IMR-90 (cell line): ENCODE results near the gene KRTAP12-1. TPM values are rescaled to one million over a fixed set of nuclear protein-coding genes. Genes with fewer than 3 reads are reported as not detected.

ENCODE experiments used
- ATAC-seq: fragments of 200-7000 bp; cut with Tn5 transposase; 2 replicates; pipeline ENCODE4 v1.9.1; 2020; ENCODE audit warnings: low read depth, mild to moderate bottlenecking, moderate library complexity
- BruUV-seq: library from RNA; stranded (reverse); fragments of 400-500 nt; replicated peaks from 2 replicates; lab custom pipeline; 2021; lab: Mats Ljungman, UMichigan
- CTCF ChIA-PET: fragments of 300-600 bp; formaldehyde crosslinking; extraction: SDS; loops from one replicate; lab custom pipeline; 2021; ENCODE audit warnings: antibody characterized with exemption; lab: Yijun Ruan, JAX
- POLR2A ChIA-PET: fragments of 300-600 bp; sonication (Branson Sonifier 250); formaldehyde crosslinking; loops from one replicate; lab custom pipeline; 2022; ENCODE audit warnings: antibody characterized with exemption; ENCODE audit not compliant: unreplicated experiment; lab: Charles Lee
- DNase-seq: peaks from one replicate; pipeline ENCODE4 v3.0.0; 2013
- H2AFZ ChIP-seq: replicated peaks from 2 replicates; pipeline ENCODE3; 2013; ENCODE audit warnings: low read length, mild to moderate bottlenecking; ENCODE audit not compliant: poor library complexity
- H2AK5ac ChIP-seq: 2 replicates; pipeline ENCODE4 v1.6.1; 2013; ENCODE audit warnings: low read depth, low read length, inconsistent platforms
- H2AK9ac ChIP-seq: replicated peaks from 2 replicates; pipeline ENCODE3; 2013; ENCODE audit warnings: mild to moderate bottlenecking, low read depth, low read length, moderate library complexity; ENCODE audit not compliant: poor library complexity
- H2BK120ac ChIP-seq: 2 replicates; pipeline ENCODE4 v1.6.1; 2013; ENCODE audit warnings: low read depth, low read length, inconsistent platforms
- H2BK15ac ChIP-seq: 3 replicates; pipeline ENCODE4 v1.6.1; 2013; ENCODE audit warnings: low read depth, low read length, inconsistent platforms
- H2BK20ac ChIP-seq: 2 replicates; pipeline ENCODE4 v1.6.1; 2013; ENCODE audit warnings: low read depth, mild to moderate bottlenecking, inconsistent platforms, low read length, moderate library complexity
- H2BK5ac ChIP-seq: 2 replicates; pipeline ENCODE4 v1.6.1; 2013; ENCODE audit warnings: mild to moderate bottlenecking, low read depth, low read length, inconsistent platforms; ENCODE audit not compliant: poor library complexity, severe bottlenecking
- H3K14ac ChIP-seq: replicated peaks from 2 replicates; pipeline ENCODE4 v1.6.1; 2013; ENCODE audit warnings: low read depth, low read length, inconsistent platforms
- H3K18ac ChIP-seq: 2 replicates; pipeline ENCODE4 v1.6.1; 2013; ENCODE audit warnings: low read depth, low read length, control low read depth
- H3K23ac ChIP-seq: 2 replicates; pipeline ENCODE4 v1.6.1; 2013; ENCODE audit warnings: low read depth, low read length, inconsistent platforms
- H3K27ac ChIP-seq: 2 replicates; pipeline ENCODE4 v1.5.1; 2013; ENCODE audit warnings: mild to moderate bottlenecking, control low read depth, low read length; ENCODE audit not compliant: insufficient read depth
- H3K27me3 ChIP-seq: 2 replicates; pipeline ENCODE4 v1.6.1; 2013; ENCODE audit warnings: low read length; ENCODE audit not compliant: control insufficient read depth, insufficient read depth
- H3K36me3 ChIP-seq: 2 replicates; pipeline ENCODE4 v1.6.1; 2013; ENCODE audit warnings: low read length, mixed read lengths; ENCODE audit not compliant: control insufficient read depth, insufficient read depth
- H3K4ac ChIP-seq: 2 replicates; pipeline ENCODE4 v1.6.1; 2013; ENCODE audit warnings: low read depth, low read length, inconsistent platforms
- H3K4me1 ChIP-seq: 2 replicates; pipeline ENCODE4 v1.6.1; 2013; ENCODE audit warnings: low read length, mixed read lengths; ENCODE audit not compliant: control insufficient read depth, insufficient read depth
- H3K4me2 ChIP-seq: 2 replicates; pipeline ENCODE4 v1.6.1; 2013; ENCODE audit warnings: low read depth, mild to moderate bottlenecking, control low read depth, low read length, moderate library complexity
- H3K4me3 ChIP-seq: 2 replicates; pipeline ENCODE4 v1.5.1; 2013; ENCODE audit warnings: low read depth, mild to moderate bottlenecking, control low read depth, low read length, moderate library complexity; ENCODE audit not compliant: insufficient read depth
- H3K56ac ChIP-seq: 2 replicates; pipeline ENCODE4 v1.6.1; 2013; ENCODE audit warnings: low read length, inconsistent platforms; ENCODE audit not compliant: insufficient read depth; ENCODE audit errors: extremely low read depth
- H3K79me1 ChIP-seq, 2 experiments: 2 replicates each; pipeline ENCODE4 v1.6.1; 2013; ENCODE audit warnings: low read length in 2 of 2, inconsistent platforms in 1 of 2, low read depth in 1 of 2
- H3K9ac ChIP-seq: 2 replicates; pipeline ENCODE4 v1.6.1; 2013; ENCODE audit warnings: low read depth, low read length, control low read depth
- H3K9me1 ChIP-seq: 2 replicates; pipeline ENCODE4 v1.6.1; 2013; ENCODE audit warnings: low read length, inconsistent platforms; ENCODE audit not compliant: insufficient read depth
- H3K9me3 ChIP-seq: 2 replicates; pipeline ENCODE4 v1.6.1; 2013; ENCODE audit warnings: low read length; ENCODE audit not compliant: control insufficient read depth, insufficient read depth
- H4K20me1 ChIP-seq: 2 replicates; pipeline ENCODE4 v1.6.1; 2013; ENCODE audit warnings: low read length, inconsistent platforms; ENCODE audit not compliant: insufficient read depth
- H4K5ac ChIP-seq: 2 replicates; pipeline ENCODE4 v1.6.1; 2013; ENCODE audit warnings: mild to moderate bottlenecking, low read depth, low read length, control low read depth
- H4K8ac ChIP-seq, 2 experiments: 2 replicates each; pipeline ENCODE4 v1.6.1; 2013; ENCODE audit warnings: low read depth in 2 of 2, low read length in 2 of 2, control low read depth in 1 of 2, inconsistent platforms in 1 of 2
- H4K91ac ChIP-seq: 2 replicates; pipeline ENCODE4 v1.6.1; 2013; ENCODE audit warnings: low read depth, low read length, inconsistent platforms; ENCODE audit not compliant: insufficient read depth
- POLR2A ChIP-seq: IDR thresholded peaks from 2 replicates; pipeline ENCODE4 v1.6.1; 2012; ENCODE audit warnings: mild to moderate bottlenecking, low read depth, low read length
- WGBS, 2 experiments: methylation state at CpG; one replicate each; pipeline versions ENCODE4 v1.1.5 to v1.1.7; 2013; ENCODE audit warnings: missing lambda C conversion rate in 2 of 2; ENCODE audit not compliant: insufficient read length in 1 of 2; ENCODE audit errors: extremely low coverage in 2 of 2; 5-methylcytosine and 5-hydroxymethylcytosine counted together
- dilution Hi-C: fragments of 300-500 bp; cut with HindIII; formaldehyde crosslinking; loops from one replicate; pipeline ENCODE4 v1.14.3; 2018; ENCODE audit warnings: low sequenced_read_pairs; ENCODE audit not compliant: unreplicated experiment
- in situ Hi-C: fragments of 300-500 bp; cut with MboI; formaldehyde crosslinking; loops from 3 replicates; pipeline ENCODE4 v1.14.3; 2019; ENCODE audit warnings: low sequenced_read_pairs, inconsistent platforms, mixed read lengths
- intact Hi-C: fragments of 100-400 bp; cut with micrococcal nuclease; formaldehyde crosslinking; loops from 2 replicates; pipeline ENCODE4 v1.10.0; 2022
- polyA plus RNA-seq, 3 experiments: library from polyadenylated mRNA; depleted of rRNA; stranded (reverse); fragments of >200 nt; gene quantifications; 2 replicates each; pipeline ENCODE4 v1.2.3, GENCODE V29; 2012; ENCODE audit warnings: low replicate concordance in 1 of 3
- total RNA-seq: library from RNA; depleted of rRNA; stranded (reverse); fragments of >200 nt; gene quantifications from 2 replicates; pipeline ENCODE4 v1.2.3, GENCODE V29; 2012

KRTAP12-1 gene
- total and polyA plus RNA-seq, 2 of the 4 experiments (the other 2 are of a cell fraction), result not detected

- Histone ChIP-seq H3K9me1 (no peaks in the 10 kb centered on the region), H2BK5ac (no peak overlapping the region), H2AK9ac (no peak overlapping the region), H3K79me1 (no peaks in the 10 kb centered on the region), H4K5ac (no peak overlapping the region), H3K18ac (no peak overlapping the region), H3K27me3 (no peaks in the 10 kb centered on the region; the same call in 1 of the 2 replicates), H3K56ac (no peak overlapping the region), H2AK5ac (no peak overlapping the region), H3K4me1 (no peaks in the 10 kb centered on the region), H2AFZ (no peak overlapping the region), H3K14ac (no peak overlapping the region), H3K9me3 (peaks cover 2% of the 10 kb centered on the region), H3K23ac (no peak overlapping the region), H4K20me1 (no peaks in the 10 kb centered on the region), H3K9ac (no peak overlapping the region), H3K4ac (no peak overlapping the region), H4K91ac (no peak overlapping the region), H2BK15ac (no peak overlapping the region), H3K4me3 (no peak overlapping the region), H3K27ac (no peak overlapping the region), H2BK120ac (no peak overlapping the region), H3K36me3 (no peaks in the 10 kb centered on the region), H2BK20ac (no peak overlapping the region), H4K8ac (no peak overlapping the region), H3K4me2 (no peak overlapping the region)
- dilution Hi-C loops, result no loop called here
- ChIA-PET POLR2A (no interaction called here), CTCF (no interaction called here)
- BruUV-seq, result no TSS peak
- 77% methylated on average over 6 of the region's 18 CpGs; no CpG with 5 or more reads in 1 of the 2 experiments for WGBS, 2 experiments
- ATAC-seq (no peak), DNase-seq (no peak)
- no peak for TF ChIP-seq POLR2A
- in situ Hi-C loops, result no loop called here
- intact Hi-C loops, result loop anchor here (10.0 kb wide), 1 partner anchor 65 kb away; the partner anchor contains the start of gene TSPEAR
Measured at GRCh38 chr21:44649521-44650100, 32.4 kb downstream of the KRTAP12-1 start.
